Mesothelial cell of epicardium (in vitro differentiated cells): ENCODE results near the gene MACROD2. TPM values are rescaled to one million over a fixed set of nuclear protein-coding genes. Genes with fewer than 3 reads are reported as not detected.
"Not testable (repeated sequence)": the region's sequence is repeated elsewhere in the genome, so short reads cannot be mapped to it uniquely, and the experiment has no call there.

ENCODE experiments used
- DNase-seq, 2 experiments: peaks; one replicate each; pipeline ENCODE4 v3.0.0; 2021; ENCODE audit warnings: low spot score in 2 of 2; ENCODE audit not compliant: unreplicated experiment in 2 of 2
- H3K27ac Mint-ChIP-seq: 2 replicates; pipeline ENCODE4 v1.8.0; 2021; ENCODE audit warnings: mixed read lengths
- H3K27me3 Mint-ChIP-seq: 2 replicates; pipeline ENCODE4 v1.8.0; 2021; ENCODE audit warnings: low read depth, mixed read lengths
- H3K36me3 Mint-ChIP-seq: 2 replicates; pipeline ENCODE4 v1.8.0; 2021; ENCODE audit warnings: mixed read lengths
- H3K4me1 Mint-ChIP-seq: 2 replicates; pipeline ENCODE4 v1.8.0; 2021; ENCODE audit warnings: mixed read lengths
- H3K4me3 Mint-ChIP-seq: 2 replicates; pipeline ENCODE4 v1.8.0; 2021; ENCODE audit warnings: mild to moderate bottlenecking, moderate library complexity, mixed read lengths
- H3K9me3 Mint-ChIP-seq: 2 replicates; pipeline ENCODE4 v1.8.0; 2021; ENCODE audit warnings: mixed read lengths
- CTCF ChIP-seq: fragments of 200-600 bp; sonication (generic); IDR thresholded peaks from one replicate; pipeline ENCODE4 v1.5.0; 2021; ENCODE audit warnings: antibody characterized with exemption; ENCODE audit not compliant: unreplicated experiment
- total RNA-seq: library from RNA; stranded (reverse); gene quantifications from 3 replicates; pipeline ENCODE4 v1.2.1, GENCODE V29; 2021

The MACROD2 gene
- total RNA-seq, 1 donor from 2014 or later, result 10.0 TPM

- no peaks in the 10 kb centered on the region for H3K36me3 Mint-ChIP-seq
- H3K4me1 Mint-ChIP-seq, result peaks cover 29% of the 10 kb centered on the region
- H3K27me3 Mint-ChIP-seq, result no peaks in the 10 kb centered on the region
- DNase-seq, result no peak
- peaks cover 3% of the 10 kb centered on the region for H3K9me3 Mint-ChIP-seq
- no peak for TF ChIP-seq CTCF
- H3K27ac Mint-ChIP-seq, result no peak overlapping the region
- no peak overlapping the region for H3K4me3 Mint-ChIP-seq
Observed at GRCh38 chr20:15011631-15012030, 1016.3 kb downstream of the MACROD2 start.

GRCh38 chr20:15012566-15012965, 1017.2 kb downstream of the MACROD2 start:
- Mint-ChIP-seq H3K4me3 (no peak overlapping the region), H3K36me3 (no peaks in the 10 kb centered on the region), H3K27ac (no peak overlapping the region)

GRCh38 chr20:15016875-15017274, 1021.6 kb downstream of the MACROD2 start:
- H3K9me3 Mint-ChIP-seq, result peaks cover 27% of the 10 kb centered on the region
- not testable (repeated sequence) for H3K36me3 Mint-ChIP-seq, H3K4me3 Mint-ChIP-seq, H3K27me3 Mint-ChIP-seq, DNase-seq, H3K27ac Mint-ChIP-seq
- peaks cover 10% of the 10 kb centered on the region for H3K4me1 Mint-ChIP-seq

More at GRCh38 chr20:15012566-15012965, 1017.2 kb downstream of the MACROD2 start:
- no peak for TF ChIP-seq CTCF
- Mint-ChIP-seq H3K4me1 (peaks cover 26% of the 10 kb centered on the region), H3K9me3 (peaks cover 7% of the 10 kb centered on the region), H3K27me3 (no peaks in the 10 kb centered on the region)
- DNase-seq, result no peak

- no peak for DNase-seq
- no peaks in the 10 kb centered on the region for H3K27me3 Mint-ChIP-seq
- peaks cover 3% of the 10 kb centered on the region for H3K36me3 Mint-ChIP-seq
- no peak overlapping the region for H3K4me3 Mint-ChIP-seq
- no peak overlapping the region for H3K27ac Mint-ChIP-seq
- no peak for TF ChIP-seq CTCF
- peaks cover 10% of the 10 kb centered on the region for H3K4me1 Mint-ChIP-seq
- peaks cover 32% of the 10 kb centered on the region for H3K9me3 Mint-ChIP-seq
Observed at GRCh38 chr20:15018966-15019365, 1023.6 kb downstream of the MACROD2 start.

- no peak overlapping the region for H3K27ac Mint-ChIP-seq
- TF ChIP-seq CTCF, result no peak
- H3K27me3 Mint-ChIP-seq, result no peaks in the 10 kb centered on the region
- no peak for DNase-seq
- peaks cover 3% of the 10 kb centered on the region for H3K36me3 Mint-ChIP-seq
- peaks cover 4% of the 10 kb centered on the region for H3K4me1 Mint-ChIP-seq
- peaks cover 32% of the 10 kb centered on the region for H3K9me3 Mint-ChIP-seq
- H3K4me3 Mint-ChIP-seq, result no peak overlapping the region
Observed at GRCh38 chr20:15020845-15021244, 1025.5 kb downstream of the MACROD2 start.

- no peak for DNase-seq
- Mint-ChIP-seq H3K4me3 (no peak overlapping the region), H3K9me3 (peaks cover 24% of the 10 kb centered on the region), H3K27me3 (no peaks in the 10 kb centered on the region), H3K27ac (no peak overlapping the region), H3K36me3 (peaks cover 3% of the 10 kb centered on the region), H3K4me1 (peaks cover 7% of the 10 kb centered on the region)
- TF ChIP-seq CTCF, result no peak
Observed at GRCh38 chr20:15022921-15023320, 1027.6 kb downstream of the MACROD2 start.
